CD4-positive, alpha-beta T cell treated with Interferon alpha-2 for 1 hour (primary cell): ENCODE measurements around the gene UBR4.

Experiments used
- DNase-seq, 2 donors: peaks; one replicate each; pipeline ENCODE4 v3.0.0-alpha.2; 2020 to 2022

UBR4 gene

GRCh38 chr1:19137158-19137557, 72.9 kb downstream of the UBR4 start:
- no peak for DNase-seq

GRCh38 chr1:19133360-19133759, 76.7 kb downstream of the UBR4 start:
- no peak for DNase-seq

GRCh38 chr1:19130468-19130867, 79.6 kb downstream of the UBR4 start:
- DNase-seq = no peak

- DNase-seq = no peak
Measured at GRCh38 chr1:19128968-19129514, 81.0 kb downstream of the UBR4 start.

- peak in 1 of 2 donors; percentile 24 for DNase-seq
Measured at GRCh38 chr1:19124273-19124672, 85.8 kb downstream of the UBR4 start.

- DNase-seq = peak; percentile 9 to 45
Measured at GRCh38 chr1:19123837-19124236, 86.2 kb downstream of the UBR4 start.

- DNase-seq = no peak
Measured at GRCh38 chr1:19122668-19123067, 87.4 kb downstream of the UBR4 start.

- DNase-seq = no peak
Measured at GRCh38 chr1:19121192-19121591, 88.9 kb downstream of the UBR4 start.

GRCh38 chr1:19120070-19120469, 90.0 kb downstream of the UBR4 start:
- DNase-seq = no peak

GRCh38 chr1:19115082-19115808, 94.8 kb downstream of the UBR4 start:
- DNase-seq = no peak

- DNase-seq = peak; percentile 20 to 39
Measured at GRCh38 chr1:19113697-19114092, 96.4 kb downstream of the UBR4 start.

GRCh38 chr1:19112891-19113696, 97.0 kb downstream of the UBR4 start:
- no peak for DNase-seq

GRCh38 chr1:19110257-19110927, 99.7 kb downstream of the UBR4 start:
- DNase-seq = no peak

GRCh38 chr1:19109545-19109944, 100.5 kb downstream of the UBR4 start:
- DNase-seq = no peak

GRCh38 chr1:19101244-19101643, 108.8 kb downstream of the UBR4 start:
- no peak for DNase-seq

GRCh38 chr1:19100028-19100427, 110.0 kb downstream of the UBR4 start:
- no peak for DNase-seq

GRCh38 chr1:19096990-19097389, 113.1 kb downstream of the UBR4 start:
- no peak for DNase-seq

GRCh38 chr1:19096036-19096833, 113.8 kb downstream of the UBR4 start:
- DNase-seq = peak in 1 of 2 donors; percentile 27

GRCh38 chr1:19091196-19091953, 118.7 kb downstream of the UBR4 start:
- no peak for DNase-seq

- DNase-seq = no peak
Measured at GRCh38 chr1:19089524-19089923, 120.5 kb downstream of the UBR4 start.

GRCh38 chr1:19088717-19089442, 121.2 kb downstream of the UBR4 start:
- no peak for DNase-seq
